Measurements from ENCODE around the gene PRPF4. TPM values are rescaled to one million over a fixed set of nuclear protein-coding genes. Genes with fewer than 3 reads are reported as not detected.

PRPF4 gene
- total RNA-seq, 6 experiments from 2014 or later, result 6.9 to 13.0 (median 10.1) TPM

DNA sequence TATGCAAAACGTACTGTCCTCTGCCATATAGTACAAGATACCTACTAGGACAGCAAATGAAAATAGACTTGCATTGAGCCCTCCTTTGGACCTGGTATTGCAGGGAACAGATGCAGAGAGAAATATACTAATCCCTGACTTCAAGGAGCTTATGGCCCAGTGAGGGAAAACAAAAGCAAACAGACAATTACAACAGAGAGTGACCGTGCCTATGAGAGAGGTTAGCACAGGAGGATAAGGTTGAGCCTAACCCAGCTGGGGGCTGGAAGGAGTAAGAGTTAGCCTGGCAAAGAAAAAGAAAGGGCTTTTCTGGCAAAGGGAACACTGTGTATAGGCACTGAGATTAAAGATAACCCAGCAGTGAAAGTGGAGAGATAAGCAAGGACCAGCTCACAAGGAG, 5.6 kb upstream of the PRPF4 start:
- DNase-seq, result no peak

DNA sequence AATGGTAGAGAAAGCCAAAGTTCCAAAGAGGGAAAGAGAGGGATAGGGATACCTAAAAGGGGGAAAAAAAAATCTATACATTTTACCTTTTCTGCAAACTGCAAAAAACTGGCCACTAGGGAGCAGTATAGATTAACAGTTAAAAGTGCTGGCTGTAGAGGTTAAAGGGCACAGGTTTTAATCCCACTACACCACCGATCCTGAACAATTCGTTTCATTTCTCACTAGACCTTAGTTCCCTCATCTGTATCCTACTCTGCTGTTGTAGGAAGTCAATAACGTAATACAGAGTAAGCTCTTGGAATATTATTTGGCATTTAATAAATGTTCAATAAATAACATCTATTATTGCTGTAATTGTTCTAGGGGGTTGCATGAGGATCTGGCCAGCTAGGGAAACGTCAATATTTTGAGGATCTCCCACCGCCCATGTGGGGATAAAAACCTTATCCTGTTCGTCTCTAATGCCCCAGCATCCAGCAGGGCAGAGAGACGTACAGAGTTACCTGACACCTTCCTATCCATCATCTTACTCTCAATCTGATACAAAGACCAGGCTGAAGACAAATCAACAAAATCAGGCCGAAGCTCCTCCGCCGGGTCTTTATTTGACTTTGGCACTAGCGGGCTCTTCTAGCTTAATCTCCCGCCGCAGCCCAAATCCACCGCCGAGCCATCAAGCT, 843 bp upstream of the PRPF4 start:
- intact Hi-C loops (cut with DNase I), result no loop called here
- DNase-seq, result no peak

More for the DNA sequence above, 5.6 kb upstream of the PRPF4 start:
- no peak overlapping the region for H3K4me3 ChIP-seq
- H3K4me1 ChIP-seq, result peaks cover 0 to 19% (median 10%) of the 10 kb centered on the region in 4 donors
- ATAC-seq, result peak in 3 of 4 donors; percentile 8 to 49 (median 21)
- 43% methylated on average over 2 of the region's 2 CpGs for WGBS (ENCODE audit: insufficient coverage, low coverage, low lambda C conversion rate, missing lambda C conversion rate)
- intact Hi-C loops (cut with DNase I), result loop anchor here in 1 of 2 donors (5.0 kb wide), 1 partner anchor 48 kb away; the partner anchor contains the start of genes FKBP15 and SLC31A1
- TF ChIP-seq, protein P1, sequence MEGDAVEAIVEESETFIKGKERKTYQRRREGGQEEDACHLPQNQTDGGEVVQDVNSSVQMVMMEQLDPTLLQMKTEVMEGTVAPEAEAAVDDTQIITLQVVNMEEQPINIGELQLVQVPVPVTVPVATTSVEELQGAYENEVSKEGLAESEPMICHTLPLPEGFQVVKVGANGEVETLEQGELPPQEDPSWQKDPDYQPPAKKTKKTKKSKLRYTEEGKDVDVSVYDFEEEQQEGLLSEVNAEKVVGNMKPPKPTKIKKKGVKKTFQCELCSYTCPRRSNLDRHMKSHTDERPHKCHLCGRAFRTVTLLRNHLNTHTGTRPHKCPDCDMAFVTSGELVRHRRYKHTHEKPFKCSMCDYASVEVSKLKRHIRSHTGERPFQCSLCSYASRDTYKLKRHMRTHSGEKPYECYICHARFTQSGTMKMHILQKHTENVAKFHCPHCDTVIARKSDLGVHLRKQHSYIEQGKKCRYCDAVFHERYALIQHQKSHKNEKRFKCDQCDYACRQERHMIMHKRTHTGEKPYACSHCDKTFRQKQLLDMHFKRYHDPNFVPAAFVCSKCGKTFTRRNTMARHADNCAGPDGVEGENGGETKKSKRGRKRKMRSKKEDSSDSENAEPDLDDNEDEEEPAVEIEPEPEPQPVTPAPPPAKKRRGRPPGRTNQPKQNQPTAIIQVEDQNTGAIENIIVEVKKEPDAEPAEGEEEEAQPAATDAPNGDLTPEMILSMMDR (IDR thresholded peaks at IDR 0.05), result no peak
- TF ChIP-seq POLR2A (IDR thresholded peaks at IDR 0.05), result no peak
- H3K27ac ChIP-seq, result no peak overlapping the region
- H3K36me3 ChIP-seq, result peaks cover 0 to 64% (median 11%) of the 10 kb centered on the region in 4 donors
- no peaks in the 10 kb centered on the region for H3K27me3 ChIP-seq
- H3K9me3 ChIP-seq, result no peaks in the 10 kb centered on the region

DNA sequence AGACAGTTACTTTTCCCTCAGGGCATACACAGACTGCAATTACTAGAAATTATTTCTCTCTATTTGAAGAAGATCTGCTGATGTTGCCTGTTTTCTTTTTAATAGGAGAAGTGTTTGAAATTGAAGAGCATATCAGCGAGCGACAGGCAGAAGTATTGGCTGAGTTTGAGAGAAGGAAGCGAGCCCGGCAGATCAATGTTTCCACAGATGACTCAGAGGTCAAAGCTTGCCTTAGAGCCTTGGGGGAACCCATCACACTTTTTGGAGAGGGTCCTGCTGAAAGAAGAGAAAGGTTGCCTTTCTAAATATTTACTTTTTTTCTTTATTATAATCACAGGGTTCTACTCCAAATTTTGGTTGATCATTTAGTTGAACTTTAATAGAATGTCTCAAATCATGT, 3.4 kb downstream of the PRPF4 start:
- H3K9me3 ChIP-seq, result no peaks in the 10 kb centered on the region

More for the DNA sequence above, 843 bp upstream of the PRPF4 start:
- Histone ChIP-seq H3K9me3 (no peaks in the 10 kb centered on the region), H3K36me3 (peaks cover 0 to 46% (median 6%) of the 10 kb centered on the region in 4 donors), H3K27ac (peak overlapping the region; percentile 86 to 95 (median 88)), H3K27me3 (no peaks in the 10 kb centered on the region), H3K4me3 (peak overlapping the region; percentile 75 to 95 (median 82)), H3K4me1 (peaks cover 0 to 29% (median 5%) of the 10 kb centered on the region in 4 donors)
- WGBS (ENCODE audit: insufficient coverage, low coverage, low lambda C conversion rate, missing lambda C conversion rate), result 0% methylated on average over 15 of the region's 15 CpGs
- peak; percentile 41 to 62 (median 52) for ATAC-seq
- TF ChIP-seq POLR2A (IDR thresholded peaks at IDR 0.05), result no peak
- TF ChIP-seq, protein P1 (IDR thresholded peaks at IDR 0.05), result peak; percentile 65 to 78 (median 75)

DNA sequence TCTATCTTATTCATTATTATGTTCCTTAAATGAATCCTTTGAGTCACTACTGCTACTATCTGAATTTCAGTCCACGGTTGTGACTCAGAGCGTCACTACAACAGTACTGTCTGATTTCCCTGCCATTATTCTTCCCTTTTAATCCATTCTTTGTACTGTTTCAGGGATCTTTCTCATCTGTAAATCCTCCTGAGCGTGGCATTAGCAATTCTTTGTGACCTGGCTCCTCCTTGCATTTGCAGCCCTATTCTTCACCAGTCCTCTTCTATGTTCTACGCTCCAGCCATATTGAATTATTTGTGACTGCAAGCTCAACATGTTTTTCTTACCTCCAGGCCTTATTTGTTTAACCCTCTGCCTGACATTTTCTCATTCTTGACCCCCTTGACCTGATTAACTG, 5.9 kb downstream of the PRPF4 start:
- no peaks in the 10 kb centered on the region for H3K9me3 ChIP-seq
- WGBS (ENCODE audit: insufficient coverage, low coverage, low lambda C conversion rate, missing lambda C conversion rate), result 100% methylated on average over 4 of the region's 4 CpGs
- TF ChIP-seq, protein P1 (IDR thresholded peaks at IDR 0.05), result no peak
- no peak for TF ChIP-seq POLR2A (IDR thresholded peaks at IDR 0.05)
- intact Hi-C loops (cut with DNase I), result no loop called here
- H3K27me3 ChIP-seq, result no peaks in the 10 kb centered on the region
- peaks cover 0 to 72% (median 23%) of the 10 kb centered on the region in 4 donors for H3K36me3 ChIP-seq
- DNase-seq (no peak), ATAC-seq (no peak)
- H3K27ac ChIP-seq, result no peak overlapping the region
- H3K4me1 ChIP-seq, result peaks cover 0 to 10% (median 0%) of the 10 kb centered on the region in 4 donors
- no peak overlapping the region for H3K4me3 ChIP-seq

More for the DNA sequence above, 3.4 kb downstream of the PRPF4 start:
- Histone ChIP-seq H3K4me1 (peaks cover 0 to 20% (median 3%) of the 10 kb centered on the region in 4 donors), H3K27me3 (no peaks in the 10 kb centered on the region), H3K4me3 (no peak overlapping the region), H3K36me3 (peaks cover 0 to 49% (median 13%) of the 10 kb centered on the region in 4 donors), H3K27ac (no peak overlapping the region)
- intact Hi-C loops (cut with DNase I), result no loop called here
- TF ChIP-seq, protein P1 (IDR thresholded peaks at IDR 0.05), result no peak
- TF ChIP-seq POLR2A (IDR thresholded peaks at IDR 0.05), result no peak
- WGBS (ENCODE audit: insufficient coverage, low coverage, low lambda C conversion rate, missing lambda C conversion rate), result 49% methylated on average over 4 of the region's 4 CpGs
- DNase-seq, result no peak
- ATAC-seq, result peak in 1 of 4 donors; percentile 14
